H1 (cell line): ENCODE results near the gene KCNMA1.

Source experiments
- BRCA1 ChIP-seq: IDR thresholded peaks from 2 replicates; pipeline ENCODE4 v1.6.1; 2012; ENCODE audit warnings: low read depth, low read length, improper control_type of control experiment
- CHD2 ChIP-seq: IDR thresholded peaks from 2 replicates; pipeline ENCODE4 v1.6.1; 2012; ENCODE audit warnings: low read length, improper control_type of control experiment
- CTCF ChIP-seq, 3 experiments: IDR thresholded peaks; 1 replicate in 2 of 3; 2 replicates in 1 of 3; pipeline versions ENCODE4 v1.5.1 to v1.6.1; 2011; ENCODE audit warnings: low read length in 3 of 3, mild to moderate bottlenecking in 3 of 3, inconsistent platforms in 2 of 3, low read depth in 1 of 3, moderate library complexity in 1 of 3; ENCODE audit not compliant: insufficient read depth in 1 of 3; ENCODE audit errors: control extremely low read depth in 1 of 3
- POLR2A ChIP-seq, 2 experiments: IDR thresholded peaks; 1 replicate in 1 of 2; 2 replicates in 1 of 2; pipeline ENCODE4 v1.6.1; 2011; ENCODE audit warnings: low read depth in 2 of 2, low read length in 2 of 2, mild to moderate bottlenecking in 2 of 2; ENCODE audit errors: control extremely low read depth in 1 of 2
- RAD21 ChIP-seq, 2 experiments: IDR thresholded peaks in 1 of 2; conservative IDR thresholded peaks in 1 of 2; 2 replicates each; pipeline ENCODE4 v1.6.1; 2011; ENCODE audit warnings: low read depth in 2 of 2, low read length in 2 of 2, improper control_type of control experiment in 1 of 2, inconsistent platforms in 1 of 2, mild to moderate bottlenecking in 1 of 2, moderate library complexity in 1 of 2
- RNF2 ChIP-seq: fragments of 200-900, 300-1000 bp; sonication (generic); IDR thresholded peaks from 2 replicates; pipeline ENCODE4 v1.7.1; 2016; ENCODE audit warnings: borderline replicate concordance, low read depth, mild to moderate bottlenecking, antibody characterized with exemption, low read length; ENCODE audit not compliant: poor library complexity, severe bottlenecking; ENCODE audit errors: missing control alignments
- SP2 ChIP-seq: IDR thresholded peaks from 2 replicates; pipeline ENCODE4 v1.6.1; 2012; ENCODE audit warnings: mild to moderate bottlenecking, low read length, inconsistent platforms
- SP4 ChIP-seq: IDR thresholded peaks from 2 replicates; pipeline ENCODE4 v1.6.1; 2012; ENCODE audit warnings: low read length, inconsistent platforms
- ZNF274 ChIP-seq: IDR thresholded peaks from 2 replicates; pipeline ENCODE4 v1.7.0; 2012; ENCODE audit warnings: low read length, borderline replicate concordance; ENCODE audit errors: extremely low read depth

GRCh38 chr10:77341055-77341454, 296.6 kb downstream of the KCNMA1 start:
- no peak for TF ChIP-seq RNF2
- TF ChIP-seq SP2 = no peak
- TF ChIP-seq CTCF (IDR thresholded peaks at IDR 0.05; ENCODE audit: control extremely low read depth in 1 of 3, insufficient read depth in 1 of 3, low read depth in 1 of 3, low read length in 3 of 3) = no peak
- TF ChIP-seq RAD21 (IDR thresholded peaks at IDR 0.05 in 1 of 2, conservative IDR thresholded peaks at IDR 0.05 in 1 of 2; ENCODE audit: low read depth in 2 of 2, low read length in 2 of 2) = no peak
- TF ChIP-seq ZNF274 = no peak
- no peak for TF ChIP-seq BRCA1
- no peak for TF ChIP-seq CHD2
- TF ChIP-seq SP4 = no peak
- TF ChIP-seq POLR2A (IDR thresholded peaks at IDR 0.05; ENCODE audit: control extremely low read depth in 1 of 2, low read depth in 2 of 2, low read length in 2 of 2) = no peak
